H9 (cell line): ENCODE results near the gene CDH1. TPM values are rescaled to one million over a fixed set of nuclear protein-coding genes. Genes with fewer than 3 reads are reported as not detected.

Experiments used
- DNase-seq: peaks from one replicate; pipeline ENCODE4 v3.0.0-alpha.2; 2017
- H2AFZ ChIP-seq: one replicate; pipeline ENCODE4 v1.6.1; 2013; ENCODE audit warnings: mild to moderate bottlenecking, low read length, control low read depth, moderate library complexity
- H2AK5ac ChIP-seq: 2 replicates; pipeline ENCODE4 v1.6.1; 2013; ENCODE audit warnings: low read length, control low read depth, mixed read lengths; ENCODE audit not compliant: insufficient read length
- H2BK120ac ChIP-seq: one replicate; pipeline ENCODE4 v1.6.1; 2013; ENCODE audit warnings: low read depth, mild to moderate bottlenecking, low read length, control low read depth, inconsistent platforms; ENCODE audit not compliant: poor library complexity, severe bottlenecking
- H2BK12ac ChIP-seq: 2 replicates; pipeline ENCODE4 v1.6.1; 2013; ENCODE audit warnings: low read length, control low read depth, mixed read lengths, low read depth; ENCODE audit not compliant: insufficient read length
- H2BK15ac ChIP-seq: 2 replicates; pipeline ENCODE4 v1.6.1; 2013; ENCODE audit warnings: low read depth, low read length, control low read depth
- H2BK20ac ChIP-seq: one replicate; pipeline ENCODE4 v1.6.1; 2013; ENCODE audit warnings: low read depth, mild to moderate bottlenecking, low read length, control low read depth, inconsistent platforms; ENCODE audit not compliant: poor library complexity, severe bottlenecking
- H2BK5ac ChIP-seq: 2 replicates; pipeline ENCODE4 v1.6.1; 2013; ENCODE audit warnings: low read length, control low read depth, mixed read lengths; ENCODE audit not compliant: insufficient read length
- H3K14ac ChIP-seq: 2 replicates; pipeline ENCODE4 v1.6.1; 2013; ENCODE audit warnings: low read length, control low read depth; ENCODE audit not compliant: insufficient read depth
- H3K18ac ChIP-seq: 2 replicates; pipeline ENCODE4 v1.6.1; 2013; ENCODE audit warnings: low read depth, mild to moderate bottlenecking, mixed read lengths, low read length, control low read depth; ENCODE audit not compliant: insufficient read length
- H3K23ac ChIP-seq: 2 replicates; pipeline ENCODE4 v1.6.1; 2013; ENCODE audit warnings: low read length, control low read depth, mixed read lengths, low read depth; ENCODE audit not compliant: insufficient read length
- H3K23me2 ChIP-seq: 2 replicates; pipeline ENCODE4 v1.6.1; 2013; ENCODE audit warnings: low read depth, mild to moderate bottlenecking, mixed read lengths, low read length, control low read depth; ENCODE audit not compliant: insufficient read length, poor library complexity, severe bottlenecking
- H3K27ac ChIP-seq: 2 replicates; pipeline ENCODE4 v1.5.1; 2013; ENCODE audit warnings: low read length, control low read depth, mixed read lengths, low read depth; ENCODE audit not compliant: insufficient read length
- H3K27me3 ChIP-seq: 2 replicates; pipeline ENCODE4 v1.6.1; 2013; ENCODE audit warnings: low read length, control low read depth, inconsistent platforms; ENCODE audit not compliant: insufficient read depth
- H3K4ac ChIP-seq: 2 replicates; pipeline ENCODE4 v1.6.1; 2013; ENCODE audit warnings: low read depth, mild to moderate bottlenecking, control low read depth, inconsistent platforms, low read length, moderate library complexity
- H3K4me1 ChIP-seq: 2 replicates; pipeline ENCODE4 v1.6.1; 2013; ENCODE audit warnings: low read length, control low read depth, inconsistent platforms; ENCODE audit not compliant: insufficient read depth
- H3K4me2 ChIP-seq: 2 replicates; pipeline ENCODE4 v1.6.1; 2013; ENCODE audit warnings: low read length, control low read depth, mixed read lengths; ENCODE audit not compliant: insufficient read length, insufficient read depth
- H3K56ac ChIP-seq: 2 replicates; pipeline ENCODE4 v1.6.1; 2013; ENCODE audit warnings: low read depth, mild to moderate bottlenecking, mixed read lengths, low read length, control low read depth; ENCODE audit not compliant: insufficient read length
- H3K79me1 ChIP-seq: 2 replicates; pipeline ENCODE4 v1.6.1; 2013; ENCODE audit warnings: low read depth, mild to moderate bottlenecking, moderate library complexity, low read length, control low read depth, inconsistent platforms; ENCODE audit not compliant: insufficient read depth, poor library complexity, severe bottlenecking
- H3K79me2 ChIP-seq: 2 replicates; pipeline ENCODE4 v1.6.1; 2013; ENCODE audit warnings: low read length, control low read depth, inconsistent platforms; ENCODE audit not compliant: insufficient read depth
- H3K9ac ChIP-seq: 2 replicates; pipeline ENCODE4 v1.6.1; 2013; ENCODE audit warnings: low read length, control low read depth, mixed read lengths; ENCODE audit not compliant: insufficient read length; ENCODE audit errors: extremely low read depth
- H3K9me3 ChIP-seq: one replicate; pipeline ENCODE4 v1.6.1; 2013; ENCODE audit warnings: low read depth, low read length, inconsistent platforms; ENCODE audit not compliant: control insufficient read depth
- H3T11ph ChIP-seq: one replicate; pipeline ENCODE4 v1.6.1; 2013; ENCODE audit warnings: mild to moderate bottlenecking, low read length, control low read depth, inconsistent platforms
- H4K20me1 ChIP-seq: one replicate; pipeline ENCODE4 v1.6.1; 2013; ENCODE audit not compliant: control insufficient read depth, insufficient read length, insufficient read depth
- H4K5ac ChIP-seq: 2 replicates; pipeline ENCODE4 v1.6.1; 2013; ENCODE audit warnings: low read depth, mild to moderate bottlenecking, mixed read lengths, low read length, control low read depth; ENCODE audit not compliant: insufficient read length
- H4K8ac ChIP-seq: replicated peaks from 2 replicates; pipeline ENCODE4 v1.6.1; 2013; ENCODE audit warnings: low read length, control low read depth, mixed read lengths, low read depth; ENCODE audit not compliant: insufficient read length
- H4K91ac ChIP-seq: 2 replicates; pipeline ENCODE4 v1.6.1; 2013; ENCODE audit warnings: low read depth, mild to moderate bottlenecking, moderate library complexity, mixed read lengths, low read length, control low read depth; ENCODE audit not compliant: insufficient read length
- H3K27ac Mint-ChIP-seq, 3 experiments: 2 replicates in 2 of 3; 3 replicates in 1 of 3; pipeline ENCODE4 v1.8.0; 2020 to 2021; ENCODE audit warnings: mixed read lengths in 3 of 3, mild to moderate bottlenecking in 1 of 3, moderate library complexity in 1 of 3
- H3K27me3 Mint-ChIP-seq: 2 replicates; pipeline ENCODE4 v1.8.0; 2021; ENCODE audit warnings: low read depth, mild to moderate bottlenecking, moderate library complexity, mixed read lengths
- H3K36me3 Mint-ChIP-seq, 3 experiments: 2 replicates in 2 of 3; 3 replicates in 1 of 3; pipeline ENCODE4 v1.8.0; 2020 to 2021; ENCODE audit warnings: low read depth in 3 of 3, mixed read lengths in 3 of 3; ENCODE audit not compliant: insufficient read depth in 1 of 3
- H3K4me1 Mint-ChIP-seq, 2 experiments: 2 replicates each; pipeline ENCODE4 v1.8.0; 2020; ENCODE audit warnings: mixed read lengths in 2 of 2
- H3K4me3 Mint-ChIP-seq, 2 experiments: 2 replicates in 1 of 2; 3 replicates in 1 of 2; pipeline ENCODE4 v1.8.0; 2020 to 2021; ENCODE audit warnings: mild to moderate bottlenecking in 2 of 2, mixed read lengths in 2 of 2, moderate library complexity in 1 of 2
- H3K9me3 Mint-ChIP-seq, 2 experiments: 2 replicates in 1 of 2; 3 replicates in 1 of 2; pipeline ENCODE4 v1.8.0; 2020; ENCODE audit warnings: mild to moderate bottlenecking in 2 of 2, mixed read lengths in 2 of 2, moderate library complexity in 1 of 2
- CTCF ChIP-seq: fragments of 200-600 bp; sonication (generic); conservative IDR thresholded peaks from 3 replicates; pipeline ENCODE4 v1.8.0; 2021; ENCODE audit warnings: antibody characterized with exemption, mild to moderate bottlenecking
- WGBS: extraction: QIAGEN DNeasy Blood & Tissue Kit; methylation state at CpG from one replicate; pipeline ENCODE4 v1.1.7; 2013; ENCODE audit warnings: missing lambda C conversion rate, low lambda C conversion rate, mixed read lengths; ENCODE audit not compliant: insufficient read length; ENCODE audit errors: extremely low coverage; 5-methylcytosine and 5-hydroxymethylcytosine counted together
- total RNA-seq: library from RNA; stranded (reverse); gene quantifications from 2 replicates; pipeline ENCODE4 v1.2.1, GENCODE V29; 2021

The CDH1 gene
- total RNA-seq, 1 experiment from 2014 or later: 237 TPM

DNA sequence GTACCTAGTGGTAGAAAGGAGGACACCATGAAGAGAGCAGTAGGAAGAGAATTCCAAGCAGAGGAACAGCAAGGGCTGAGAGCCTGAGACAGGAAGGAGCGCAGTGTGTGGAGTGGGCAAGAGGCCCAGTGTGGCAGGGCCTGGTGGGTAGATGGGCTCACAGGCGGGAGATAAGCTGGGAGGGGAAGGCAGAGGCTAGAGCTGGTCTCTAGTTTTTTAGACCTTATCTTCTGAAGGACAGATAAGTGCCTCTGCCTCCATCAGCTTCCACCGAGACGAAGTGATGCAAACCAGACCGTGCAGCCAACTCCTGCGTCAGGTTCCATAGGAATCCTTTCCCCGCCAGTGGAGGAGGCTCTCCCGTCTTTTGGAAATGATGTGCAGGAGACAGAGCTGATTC, 33.6 kb downstream of the CDH1 start:
- Histone ChIP-seq H2AK5ac (no peak overlapping the region), H3K4ac (no peak overlapping the region; the same call in 1 of the 2 replicates), H3K79me1 (peaks cover 5% of the 10 kb centered on the region), H2BK12ac (no peak overlapping the region), H3K18ac (no peak overlapping the region), H4K91ac (no peak overlapping the region), H3K14ac (no peak overlapping the region; the same call in 1 of the 2 replicates), H3K9ac (no peak overlapping the region), H4K20me1 (no peaks in the 10 kb centered on the region), H3K23ac (no peak overlapping the region), H2BK120ac (no peak overlapping the region), H4K8ac (no peak overlapping the region), H3K23me2 (no peaks in the 10 kb centered on the region), H3K27me3 (no peaks in the 10 kb centered on the region), H2BK20ac (no peak overlapping the region), H3K9me3 (no peaks in the 10 kb centered on the region), H3K79me2 (peaks cover 4% of the 10 kb centered on the region; the same call in 1 of the 2 replicates), H3T11ph (no peak overlapping the region), H2BK15ac (no peak overlapping the region), H2BK5ac (no peak overlapping the region), H3K27ac (no peak overlapping the region), H3K4me2 (no peak overlapping the region), H3K56ac (no peak overlapping the region), H2AFZ (no peak overlapping the region), H4K5ac (no peak overlapping the region), H3K4me1 (no peaks in the 10 kb centered on the region; the same call in 1 of the 2 replicates)
- Mint-ChIP-seq H3K27me3 (no peaks in the 10 kb centered on the region), H3K9me3 (no peaks in the 10 kb centered on the region), H3K36me3 (peaks cover 4 to 48% (median 44%) of the 10 kb centered on the region in 3 experiments; a peak in 6 of 7 replicates), H3K27ac (peak overlapping the region; percentile 83 to 96 (median 83); a peak in 6 of 7 replicates), H3K4me3 (no peak overlapping the region), H3K4me1 (peaks cover 9 to 16% of the 10 kb centered on the region in 2 experiments)
- TF ChIP-seq CTCF: no peak
- no CpG with 5 or more reads among the region's 8 CpGs for WGBS
- no peak for DNase-seq
